ENCODE results near the gene IL1RL1. TPM values are rescaled to one million over a fixed set of nuclear protein-coding genes. Genes with fewer than 3 reads are reported as not detected.

IL1RL1 gene
- total RNA-seq, 1 donor, result under 0.01 TPM

DNA sequence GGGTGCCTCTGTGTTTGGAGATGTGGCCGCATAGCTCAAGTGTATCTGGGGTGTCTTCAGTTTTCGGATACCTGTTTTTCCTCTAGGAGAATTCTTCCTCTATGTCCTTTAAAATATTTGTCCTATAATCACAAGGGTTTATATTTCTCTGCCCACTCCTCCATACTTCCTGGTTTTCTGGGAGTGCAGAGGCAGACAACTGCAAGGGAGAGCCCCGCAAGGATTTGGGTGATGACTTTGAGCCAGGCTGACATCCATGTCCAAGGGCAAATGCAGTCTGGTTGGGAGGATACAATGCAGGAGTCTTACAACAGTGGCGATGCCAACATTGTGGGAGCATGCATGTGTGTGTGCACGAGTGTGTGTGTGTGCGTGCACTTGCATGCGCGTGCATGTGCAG, 2.1 kb downstream of the IL1RL1 start:
- TF ChIP-seq, protein P1, sequence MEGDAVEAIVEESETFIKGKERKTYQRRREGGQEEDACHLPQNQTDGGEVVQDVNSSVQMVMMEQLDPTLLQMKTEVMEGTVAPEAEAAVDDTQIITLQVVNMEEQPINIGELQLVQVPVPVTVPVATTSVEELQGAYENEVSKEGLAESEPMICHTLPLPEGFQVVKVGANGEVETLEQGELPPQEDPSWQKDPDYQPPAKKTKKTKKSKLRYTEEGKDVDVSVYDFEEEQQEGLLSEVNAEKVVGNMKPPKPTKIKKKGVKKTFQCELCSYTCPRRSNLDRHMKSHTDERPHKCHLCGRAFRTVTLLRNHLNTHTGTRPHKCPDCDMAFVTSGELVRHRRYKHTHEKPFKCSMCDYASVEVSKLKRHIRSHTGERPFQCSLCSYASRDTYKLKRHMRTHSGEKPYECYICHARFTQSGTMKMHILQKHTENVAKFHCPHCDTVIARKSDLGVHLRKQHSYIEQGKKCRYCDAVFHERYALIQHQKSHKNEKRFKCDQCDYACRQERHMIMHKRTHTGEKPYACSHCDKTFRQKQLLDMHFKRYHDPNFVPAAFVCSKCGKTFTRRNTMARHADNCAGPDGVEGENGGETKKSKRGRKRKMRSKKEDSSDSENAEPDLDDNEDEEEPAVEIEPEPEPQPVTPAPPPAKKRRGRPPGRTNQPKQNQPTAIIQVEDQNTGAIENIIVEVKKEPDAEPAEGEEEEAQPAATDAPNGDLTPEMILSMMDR (IDR thresholded peaks at IDR 0.05; ENCODE audit: extremely low read depth, low read depth, low read length), result no peak
- H2AFZ ChIP-seq (ENCODE audit: low read length), result no peak overlapping the region
- peak overlapping the region; percentile 43 for H3K4me2 ChIP-seq (ENCODE audit: insufficient read depth, low read length)
- no peaks in the 10 kb centered on the region for H3K9me3 ChIP-seq (ENCODE audit: low read depth, low read length)
- no peaks in the 10 kb centered on the region for H3K79me2 ChIP-seq (ENCODE audit: insufficient read depth, low read length)
- H3K36me3 ChIP-seq (ENCODE audit: insufficient read depth, low read length), result no peaks in the 10 kb centered on the region
- DNase-seq (ENCODE audit: insufficient read length, low spot score, missing footprints), result no peak
- peaks cover 6% of the 10 kb centered on the region for H3K27me3 ChIP-seq (ENCODE audit: insufficient read depth, low read length)
- H4K20me1 ChIP-seq (ENCODE audit: insufficient read depth, low read length), result no peaks in the 10 kb centered on the region
- peaks cover 10% of the 10 kb centered on the region for H3K4me1 ChIP-seq (ENCODE audit: insufficient read depth, low read length)
- peak overlapping the region; percentile 8 for H3K27ac ChIP-seq (ENCODE audit: low read depth, low read length)
- no peak overlapping the region for H3K4me3 ChIP-seq (ENCODE audit: insufficient read depth, low read length)

DNA sequence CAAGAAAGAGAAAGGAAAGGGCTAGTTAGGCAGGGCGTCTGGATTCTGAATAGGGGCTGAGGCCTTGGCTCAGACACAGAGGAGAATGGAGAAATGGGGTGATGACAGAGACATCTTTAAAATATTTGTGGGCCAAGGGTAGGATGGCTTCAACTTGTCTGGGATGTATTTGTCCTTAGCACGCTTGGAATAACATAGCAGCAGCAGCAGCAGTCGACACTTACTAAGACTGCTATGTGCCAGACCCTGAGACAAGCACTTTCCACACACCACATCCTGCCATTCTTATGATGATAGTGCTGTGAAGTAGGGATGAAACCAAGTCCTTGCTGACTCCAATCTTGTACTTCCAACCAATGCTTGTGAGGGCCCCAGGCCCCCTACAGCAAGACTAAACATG, 2.6 kb downstream of the IL1RL1 start:
- Histone ChIP-seq H4K20me1 (ENCODE audit: insufficient read depth, low read length) (no peaks in the 10 kb centered on the region), H3K27me3 (ENCODE audit: insufficient read depth, low read length) (peaks cover 5% of the 10 kb centered on the region), H3K79me2 (ENCODE audit: insufficient read depth, low read length) (no peaks in the 10 kb centered on the region), H3K4me3 (ENCODE audit: insufficient read depth, low read length) (no peak overlapping the region), H3K9me3 (ENCODE audit: low read depth, low read length) (no peaks in the 10 kb centered on the region), H2AFZ (ENCODE audit: low read length) (no peak overlapping the region), H3K4me2 (ENCODE audit: insufficient read depth, low read length) (no peak overlapping the region), H3K27ac (ENCODE audit: low read depth, low read length) (no peak overlapping the region), H3K4me1 (ENCODE audit: insufficient read depth, low read length) (peaks cover 10% of the 10 kb centered on the region), H3K36me3 (ENCODE audit: insufficient read depth, low read length) (no peaks in the 10 kb centered on the region)
- DNase-seq (ENCODE audit: insufficient read length, low spot score, missing footprints), result peak; percentile 31
- TF ChIP-seq, protein P1 (IDR thresholded peaks at IDR 0.05; ENCODE audit: extremely low read depth, low read depth, low read length), result no peak

DNA sequence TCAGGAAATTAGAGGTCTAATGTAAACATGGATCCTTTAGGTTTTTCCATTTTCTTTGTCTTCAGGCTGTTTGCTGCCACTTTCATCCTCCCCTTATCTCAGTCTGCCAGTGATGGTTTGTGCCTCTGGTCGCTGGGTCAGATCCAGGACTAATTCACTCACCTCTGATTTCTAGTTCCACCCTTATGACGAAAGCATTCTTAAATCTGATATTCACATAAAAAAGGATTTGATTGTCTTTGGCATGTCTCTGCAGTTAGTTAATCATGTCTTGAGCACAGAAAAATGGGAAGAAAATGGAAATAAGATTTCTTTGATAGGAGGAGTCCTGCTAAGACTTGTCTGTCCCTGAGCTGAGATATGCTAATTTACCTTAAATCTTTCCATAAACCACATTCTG, 4.6 kb downstream of the IL1RL1 start:
- H4K20me1 ChIP-seq (ENCODE audit: insufficient read depth, low read length), result no peaks in the 10 kb centered on the region
- no peaks in the 10 kb centered on the region for H3K9me3 ChIP-seq (ENCODE audit: low read depth, low read length)
- no peak for DNase-seq (ENCODE audit: insufficient read length, low spot score, missing footprints)
- H3K36me3 ChIP-seq (ENCODE audit: insufficient read depth, low read length), result no peaks in the 10 kb centered on the region
- no peak overlapping the region for H3K4me3 ChIP-seq (ENCODE audit: insufficient read depth, low read length)
- H3K4me1 ChIP-seq (ENCODE audit: insufficient read depth, low read length), result peaks cover 10% of the 10 kb centered on the region
- no peak overlapping the region for H2AFZ ChIP-seq (ENCODE audit: low read length)
- H3K4me2 ChIP-seq (ENCODE audit: insufficient read depth, low read length), result no peak overlapping the region
- H3K27me3 ChIP-seq (ENCODE audit: insufficient read depth, low read length), result peaks cover 5% of the 10 kb centered on the region
- H3K27ac ChIP-seq (ENCODE audit: low read depth, low read length), result no peak overlapping the region
- no peaks in the 10 kb centered on the region for H3K79me2 ChIP-seq (ENCODE audit: insufficient read depth, low read length)
- TF ChIP-seq, protein P1 (IDR thresholded peaks at IDR 0.05; ENCODE audit: extremely low read depth, low read depth, low read length), result no peak

DNA sequence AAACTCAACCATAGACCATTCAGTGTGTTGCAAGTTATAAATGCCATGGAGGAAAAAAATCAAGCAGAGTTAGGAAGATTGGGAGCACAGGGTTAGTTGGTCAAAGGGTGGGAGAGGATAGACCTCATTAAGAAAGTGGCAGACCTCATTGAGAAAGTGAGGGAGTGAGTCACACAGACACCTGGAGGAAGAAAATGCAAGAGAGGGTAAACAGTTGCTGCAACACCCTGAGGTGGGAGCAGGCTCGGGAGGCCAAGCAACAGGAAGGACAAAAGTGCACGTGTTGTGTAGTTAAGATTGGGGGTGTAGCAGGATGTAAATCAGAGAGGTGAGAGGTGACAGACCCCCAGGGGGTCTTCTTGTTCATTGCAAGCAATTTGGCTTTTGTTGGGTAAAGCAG, 6.4 kb downstream of the IL1RL1 start:
- no peaks in the 10 kb centered on the region for H4K20me1 ChIP-seq (ENCODE audit: insufficient read depth, low read length)
- no peaks in the 10 kb centered on the region for H3K9me3 ChIP-seq (ENCODE audit: low read depth, low read length)
- H3K4me2 ChIP-seq (ENCODE audit: insufficient read depth, low read length), result no peak overlapping the region
- TF ChIP-seq, protein P1 (IDR thresholded peaks at IDR 0.05; ENCODE audit: extremely low read depth, low read depth, low read length), result no peak
- H3K27ac ChIP-seq (ENCODE audit: low read depth, low read length), result no peak overlapping the region
- no peaks in the 10 kb centered on the region for H3K79me2 ChIP-seq (ENCODE audit: insufficient read depth, low read length)
- H3K4me3 ChIP-seq (ENCODE audit: insufficient read depth, low read length), result no peak overlapping the region
- H3K27me3 ChIP-seq (ENCODE audit: insufficient read depth, low read length), result peaks cover 5% of the 10 kb centered on the region
- DNase-seq (ENCODE audit: insufficient read length, low spot score, missing footprints), result no peak
- no peaks in the 10 kb centered on the region for H3K36me3 ChIP-seq (ENCODE audit: insufficient read depth, low read length)
- H2AFZ ChIP-seq (ENCODE audit: low read length), result no peak overlapping the region
- peaks cover 10% of the 10 kb centered on the region for H3K4me1 ChIP-seq (ENCODE audit: insufficient read depth, low read length)

Measured in osteoblast (primary cell).